ENCODE data around the gene NOP14. TPM values are rescaled to one million over a fixed set of nuclear protein-coding genes. Genes with fewer than 3 reads are reported as not detected.
A peak's percentile ranks its signal among the peaks of the same experiment; 100 is the strongest.

The NOP14 gene
- total and polyA plus RNA-seq, 4 donors, result 13.3 to 25.4 (median 19.7) TPM

GRCh38 chr4:2928242-2929176, 34.7 kb downstream of the NOP14 start:
- Histone ChIP-seq H3K36me3 (ENCODE audit: control insufficient read depth in 4 of 4, insufficient read depth in 4 of 4, low read length in 4 of 4) (peaks cover 10 to 68% (median 30%) of the 10 kb centered on the region in 4 donors), H3K9ac (ENCODE audit: insufficient read depth in 1 of 2, low read length in 2 of 2) (no peak overlapping the region), H3K9me3 (ENCODE audit: control insufficient read depth in 4 of 4, insufficient read depth in 3 of 4, low read length in 3 of 4) (no peaks in the 10 kb centered on the region), H3K27ac (ENCODE audit: low read depth in 1 of 2, low read length in 1 of 2) (peak overlapping the region in 1 of 2 donors; percentile 54), H3K4me1 (ENCODE audit: control insufficient read depth in 5 of 5, insufficient read depth in 5 of 5, low read length in 5 of 5) (peaks cover 0 to 50% (median 20%) of the 10 kb centered on the region in 5 donors), H3K4me3 (no peak overlapping the region), H3K27me3 (ENCODE audit: control insufficient read depth in 3 of 3, insufficient read depth in 3 of 3, low read length in 2 of 3) (no peaks in the 10 kb centered on the region)
- 81 to 82% methylated on average over 28 to 32 of the region's 32 CpGs for WGBS, 2 donors
- DNase-seq (peak in 1 of 3 donors; percentile 12), ATAC-seq (ENCODE audit: insufficient read depth, low FRiP score) (no peak)
- TF ChIP-seq CTCF (IDR thresholded peaks at IDR 0.05; ENCODE audit: control extremely low read depth, extremely low read depth), result no peak

GRCh38 chr4:2927696-2928075, 35.5 kb downstream of the NOP14 start:
- H3K36me3 ChIP-seq (ENCODE audit: control insufficient read depth in 4 of 4, insufficient read depth in 4 of 4, low read length in 4 of 4), result peaks cover 10 to 70% (median 33%) of the 10 kb centered on the region in 4 donors
- TF ChIP-seq CTCF (IDR thresholded peaks at IDR 0.05; ENCODE audit: control extremely low read depth, extremely low read depth), result no peak
- H3K9me3 ChIP-seq (ENCODE audit: control insufficient read depth in 4 of 4, insufficient read depth in 3 of 4, low read length in 3 of 4), result no peaks in the 10 kb centered on the region
- H3K9ac ChIP-seq (ENCODE audit: insufficient read depth in 1 of 2, low read length in 2 of 2), result no peak overlapping the region
- 95 to 96% methylated on average over 12 of the region's 12 CpGs for WGBS, 2 donors
- no peaks in the 10 kb centered on the region for H3K27me3 ChIP-seq (ENCODE audit: control insufficient read depth in 3 of 3, insufficient read depth in 3 of 3, low read length in 2 of 3)
- H3K4me3 ChIP-seq, result no peak overlapping the region
- no peak overlapping the region for H3K27ac ChIP-seq (ENCODE audit: low read depth in 1 of 2, low read length in 1 of 2)
- DNase-seq (peak in 1 of 3 donors; percentile 6), ATAC-seq (ENCODE audit: insufficient read depth, low FRiP score) (no peak)
- peaks cover 0 to 42% (median 12%) of the 10 kb centered on the region in 5 donors for H3K4me1 ChIP-seq (ENCODE audit: control insufficient read depth in 5 of 5, insufficient read depth in 5 of 5, low read length in 5 of 5)

GRCh38 chr4:2927016-2927695, 36.0 kb downstream of the NOP14 start:
- H3K27me3 ChIP-seq (ENCODE audit: control insufficient read depth in 3 of 3, insufficient read depth in 3 of 3, low read length in 2 of 3), result no peaks in the 10 kb centered on the region
- no peak overlapping the region for H3K4me3 ChIP-seq
- no peak overlapping the region for H3K27ac ChIP-seq (ENCODE audit: low read depth in 1 of 2, low read length in 1 of 2)
- ATAC-seq (ENCODE audit: insufficient read depth, low FRiP score) (no peak), DNase-seq (peak in 1 of 3 donors; percentile 5)
- H3K36me3 ChIP-seq (ENCODE audit: control insufficient read depth in 4 of 4, insufficient read depth in 4 of 4, low read length in 4 of 4), result peaks cover 10 to 67% (median 33%) of the 10 kb centered on the region in 4 donors
- H3K4me1 ChIP-seq (ENCODE audit: control insufficient read depth in 5 of 5, insufficient read depth in 5 of 5, low read length in 5 of 5), result peaks cover 0 to 40% (median 7%) of the 10 kb centered on the region in 5 donors
- no peaks in the 10 kb centered on the region for H3K9me3 ChIP-seq (ENCODE audit: control insufficient read depth in 4 of 4, insufficient read depth in 3 of 4, low read length in 3 of 4)
- H3K9ac ChIP-seq (ENCODE audit: insufficient read depth in 1 of 2, low read length in 2 of 2), result no peak overlapping the region
- no peak for TF ChIP-seq CTCF (IDR thresholded peaks at IDR 0.05; ENCODE audit: control extremely low read depth, extremely low read depth)
- 95 to 96% methylated on average over 18 of the region's 18 CpGs for whole genome bisulfite sequencing, 2 donors
